CD4-positive, alpha-beta T cell treated with Interferon alpha-2 for 1 hour (primary cell): ENCODE results near the gene CCL4.
"Not testable (repeated sequence)": the region's sequence is repeated elsewhere in the genome, so short reads cannot be mapped to it uniquely, and the experiment has no call there.

Experiments
- DNase-seq, 2 donors: peaks; one replicate each; pipeline ENCODE4 v3.0.0-alpha.2; 2020 to 2022

CCL4 gene

DNA sequence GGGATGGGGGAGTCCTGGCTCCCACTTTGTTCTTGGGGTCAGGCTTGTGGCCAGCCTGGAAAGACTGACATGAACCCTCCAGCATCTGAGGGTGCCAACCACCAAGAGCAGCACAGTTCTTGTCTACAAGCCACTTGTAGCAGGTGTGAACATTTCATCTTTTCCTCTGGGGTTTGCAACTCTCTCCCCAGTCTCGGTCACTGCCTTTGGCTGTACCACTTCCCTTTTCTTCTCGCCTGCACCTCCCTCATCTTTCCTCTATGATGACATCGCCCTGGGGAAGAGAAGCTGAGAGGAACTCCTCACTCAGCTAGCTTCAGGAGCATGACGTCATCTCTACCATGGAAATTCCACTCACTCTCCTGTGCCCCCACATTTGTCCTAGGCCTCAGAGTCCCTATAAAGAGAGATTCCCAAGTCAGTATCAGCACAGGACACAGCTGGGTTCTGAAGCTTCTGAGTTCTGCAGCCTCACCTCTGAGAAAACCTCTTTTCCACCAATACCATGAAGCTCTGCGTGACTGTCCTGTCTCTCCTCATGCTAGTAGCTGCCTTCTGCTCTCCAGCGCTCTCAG lies at the start of gene CCL4:
CCL4 (plus strand) TSS at position 427 of the 575 bp plus-strand sequence; CDS start at position 506, 79 bp downstream.
- peak; percentile 57 to 74 for DNase-seq

DNA sequence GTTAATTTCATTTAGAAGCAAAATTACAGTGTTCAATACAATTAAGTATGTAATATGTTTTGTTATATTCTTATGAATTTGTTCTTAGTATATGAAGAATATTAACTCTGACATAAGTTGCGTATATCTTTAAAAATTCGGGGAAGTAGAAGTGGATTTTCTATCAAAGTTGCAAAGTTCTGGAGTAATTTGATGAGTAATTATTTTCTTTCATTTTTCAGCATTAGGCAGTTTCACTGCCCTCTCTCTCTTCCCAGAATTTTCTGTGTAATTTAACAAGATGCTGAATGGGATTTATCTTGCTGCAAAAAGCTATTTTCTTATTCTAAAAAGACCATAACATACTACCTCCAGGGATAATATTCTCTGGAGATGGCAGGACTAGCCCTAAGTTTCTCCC lies 48.5 kb upstream of the CCL4 start:
- no peak for DNase-seq

DNA sequence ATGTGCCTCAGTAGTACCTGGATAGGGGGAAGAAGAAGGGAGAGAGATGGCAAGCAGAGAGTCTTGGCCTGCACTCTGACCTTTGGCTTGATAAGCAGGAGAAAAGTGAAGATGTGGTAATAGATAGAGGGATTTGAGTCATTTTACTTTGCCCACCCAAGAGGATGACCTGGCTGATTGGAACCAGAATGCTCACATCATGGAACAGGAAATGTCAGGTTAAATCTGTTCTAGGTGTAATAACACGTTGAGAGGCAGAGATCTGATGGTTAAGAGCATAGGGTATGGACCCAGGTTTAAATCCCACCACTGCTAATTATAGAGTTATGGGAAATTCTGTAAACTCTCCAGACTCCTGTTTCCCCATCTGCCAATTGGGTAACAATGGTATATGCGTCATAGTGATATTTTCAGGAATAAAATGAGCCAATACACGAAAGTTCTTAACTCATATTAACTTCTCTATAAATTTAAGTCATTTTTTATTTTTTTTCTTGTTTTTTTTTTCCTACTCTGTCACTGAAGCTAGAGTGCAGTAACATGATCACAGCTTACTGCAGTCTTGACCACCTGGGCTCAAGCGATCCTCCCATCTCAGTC lies 47.6 kb upstream of the CCL4 start:
- DNase-seq = no peak

DNA sequence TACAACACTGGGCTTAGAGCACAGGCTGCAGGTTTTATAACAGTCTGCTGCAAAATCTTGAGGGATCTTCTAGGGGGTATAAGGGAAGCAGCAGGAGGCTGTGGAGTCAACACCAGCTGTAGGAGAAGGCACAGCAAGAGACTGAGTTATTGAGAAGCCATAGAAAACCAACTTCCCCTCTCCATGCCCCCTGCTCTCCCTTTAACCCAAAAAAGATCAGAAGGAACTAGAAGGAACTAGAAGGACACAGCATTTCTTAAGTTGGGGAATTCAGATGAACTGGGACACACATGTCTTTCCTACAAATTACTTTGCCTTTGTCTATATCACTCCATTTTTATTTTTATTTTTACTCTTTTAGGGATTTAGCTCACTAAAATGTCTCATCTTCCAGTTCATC lies 45.7 kb upstream of the CCL4 start:
- no peak for DNase-seq

DNA sequence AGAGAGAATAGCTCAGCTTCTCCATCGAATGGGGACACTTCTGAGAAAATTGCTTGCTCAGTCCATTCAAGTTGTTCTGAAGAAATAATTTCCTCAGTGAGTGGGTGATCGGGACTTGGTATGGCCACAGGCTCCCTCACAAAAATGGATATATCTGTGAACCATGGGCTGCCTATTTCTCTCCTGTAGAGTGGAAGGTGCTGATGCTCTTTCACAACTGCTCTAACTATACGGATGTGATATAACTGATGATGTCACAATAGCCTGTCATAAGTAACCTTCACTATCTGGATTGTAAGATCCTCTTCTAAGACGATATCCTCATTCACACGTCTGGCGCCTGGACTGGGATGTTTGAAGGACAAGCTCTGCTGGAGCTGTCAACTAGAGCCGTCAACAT lies 44.2 kb upstream of the CCL4 start:
- DNase-seq = no peak

DNA sequence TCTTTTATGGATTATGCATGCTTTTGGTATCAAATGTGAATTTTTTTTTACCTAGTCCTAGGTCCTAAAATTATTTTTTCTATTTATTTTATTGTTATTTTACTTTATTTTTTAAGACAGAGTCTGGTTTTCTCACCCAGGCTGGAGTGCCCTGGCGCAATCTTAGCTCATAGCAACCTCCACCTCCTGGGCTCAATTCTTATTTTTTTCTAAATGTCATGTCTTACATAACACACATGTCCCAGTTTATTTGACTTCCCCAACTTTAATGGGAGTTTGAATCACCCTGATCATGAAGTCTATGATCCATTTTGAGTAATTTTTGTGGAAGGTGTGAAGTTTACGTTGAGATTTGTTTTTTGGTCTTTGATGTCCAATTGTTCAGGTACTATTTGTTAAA lies 42.8 kb upstream of the CCL4 start:
- DNase-seq = no peak

DNA sequence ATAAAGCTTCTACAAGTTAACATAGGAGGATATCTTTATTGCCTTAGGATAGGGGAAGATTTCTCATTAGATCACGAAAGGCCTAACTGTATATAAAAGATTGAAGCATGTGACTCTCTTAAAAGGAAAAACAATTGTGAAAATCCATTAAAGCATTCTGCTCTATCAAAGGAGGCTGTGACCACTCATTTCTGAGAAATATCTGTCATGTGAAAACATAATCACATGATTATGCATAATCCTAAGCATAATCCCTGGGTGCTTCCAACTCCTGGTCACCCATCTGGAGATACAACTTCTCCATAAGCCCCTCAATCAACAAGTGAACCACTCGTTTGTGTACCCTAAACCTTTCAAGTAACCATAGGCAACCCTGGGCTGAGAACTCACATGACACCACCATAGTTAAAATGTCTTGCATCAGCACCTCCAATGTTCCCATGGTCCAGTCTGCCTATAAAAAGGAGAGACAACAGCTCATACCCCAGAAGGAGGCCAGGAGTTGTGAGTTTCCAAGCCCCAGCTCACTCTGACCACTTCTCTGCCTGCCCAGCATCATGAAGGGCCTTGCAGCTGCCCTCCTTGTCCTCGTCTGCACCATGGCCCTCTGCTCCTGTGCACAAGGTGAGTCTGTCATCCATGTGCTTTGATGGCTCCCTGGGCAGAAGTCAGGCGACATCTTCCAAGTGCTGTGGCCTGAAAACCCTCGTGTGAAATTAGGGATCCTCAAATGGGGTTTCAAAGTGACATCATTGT lies 39.7 kb upstream of the CCL4 start, which contains the start of gene CCL18:
CCL18 (plus strand) TSS at position 487 of the 756 bp plus-strand sequence; CDS start at position 558, 71 bp downstream.
- DNase-seq = no peak

DNA sequence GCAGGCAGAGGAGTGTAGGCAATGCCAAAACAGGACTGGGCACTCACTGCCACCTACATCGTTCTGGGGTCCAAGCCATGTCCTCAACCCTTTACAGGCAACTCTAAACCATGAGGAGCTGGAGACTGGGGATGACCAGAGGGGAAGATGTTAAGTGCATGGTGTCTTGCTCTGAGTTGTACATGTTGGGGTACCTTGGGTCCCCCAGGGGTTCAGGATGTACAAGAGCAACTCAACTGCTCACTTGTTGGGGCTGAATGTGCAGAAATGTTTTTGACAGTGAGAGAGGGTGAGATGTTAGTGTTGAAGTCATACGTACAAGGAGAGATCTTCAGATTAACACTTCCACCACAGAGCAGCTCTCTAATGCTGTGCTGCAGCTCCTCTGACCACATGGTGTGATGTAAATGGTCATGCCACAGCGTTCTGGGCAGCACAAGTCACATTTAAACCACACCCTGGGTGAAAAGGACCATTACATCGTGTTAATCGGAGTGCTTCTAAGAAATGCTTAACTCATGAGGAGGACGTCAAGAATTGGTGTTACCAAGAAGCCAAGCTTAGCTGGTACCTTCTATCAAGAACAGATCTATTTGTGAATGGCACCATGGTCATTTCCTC lies 37.2 kb upstream of the CCL4 start:
- peak; percentile 65 to 70 for DNase-seq

DNA sequence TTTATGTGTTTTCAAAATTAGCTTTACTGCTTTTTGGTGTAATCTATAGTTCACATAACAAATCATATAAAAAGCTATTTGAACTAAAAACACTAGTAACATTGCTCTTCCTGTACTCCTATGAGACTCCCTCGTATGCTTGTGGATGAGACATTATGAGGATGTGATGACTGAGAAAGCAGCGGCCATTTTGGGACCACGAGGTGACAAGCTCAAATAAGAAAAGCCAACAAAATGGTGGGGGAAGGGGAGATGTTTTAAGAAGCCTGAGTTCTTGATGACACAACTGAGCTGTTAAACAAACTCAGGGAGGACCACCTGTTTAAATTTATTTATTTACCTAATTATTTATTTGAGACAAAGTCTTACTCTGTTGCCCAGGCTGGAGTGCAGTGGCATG lies 35.1 kb upstream of the CCL4 start:
- DNase-seq = no peak

DNA sequence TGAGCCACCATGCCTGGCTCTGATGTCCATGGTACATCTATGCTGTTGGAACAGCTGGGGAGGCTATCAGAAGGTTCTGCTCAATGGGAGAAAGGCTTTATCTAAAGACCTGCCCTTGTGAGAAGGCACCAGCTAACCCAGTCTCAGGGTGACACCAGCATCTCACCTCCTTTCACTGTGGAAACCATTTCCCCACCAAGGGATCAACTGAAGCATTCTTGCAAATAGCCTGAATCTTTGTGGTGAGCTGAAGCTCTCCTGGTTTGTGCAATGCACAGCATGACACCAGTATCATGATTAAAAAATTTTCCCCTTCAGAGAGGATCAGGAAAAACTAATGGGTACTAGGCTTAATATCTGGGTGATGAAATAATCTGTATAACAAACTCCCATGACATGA lies 34.5 kb upstream of the CCL4 start:
- no peak for DNase-seq

DNA sequence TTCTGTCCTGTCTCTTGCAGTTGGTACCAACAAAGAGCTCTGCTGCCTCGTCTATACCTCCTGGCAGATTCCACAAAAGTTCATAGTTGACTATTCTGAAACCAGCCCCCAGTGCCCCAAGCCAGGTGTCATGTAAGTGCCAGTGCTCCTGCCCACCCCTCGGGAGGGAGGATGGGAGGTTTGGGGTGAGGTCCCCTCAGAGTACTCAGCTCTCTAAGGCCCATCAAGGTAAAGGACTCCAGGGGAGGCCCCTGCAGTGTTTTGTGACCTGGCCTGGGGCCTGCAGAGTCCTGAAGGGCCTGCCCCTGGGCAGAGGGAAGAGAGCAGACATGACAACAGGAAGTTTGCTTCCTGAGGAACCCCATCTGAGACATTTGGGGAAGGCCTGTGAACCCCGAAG lies 33.2 kb upstream of the CCL4 start:
- no peak for DNase-seq

DNA sequence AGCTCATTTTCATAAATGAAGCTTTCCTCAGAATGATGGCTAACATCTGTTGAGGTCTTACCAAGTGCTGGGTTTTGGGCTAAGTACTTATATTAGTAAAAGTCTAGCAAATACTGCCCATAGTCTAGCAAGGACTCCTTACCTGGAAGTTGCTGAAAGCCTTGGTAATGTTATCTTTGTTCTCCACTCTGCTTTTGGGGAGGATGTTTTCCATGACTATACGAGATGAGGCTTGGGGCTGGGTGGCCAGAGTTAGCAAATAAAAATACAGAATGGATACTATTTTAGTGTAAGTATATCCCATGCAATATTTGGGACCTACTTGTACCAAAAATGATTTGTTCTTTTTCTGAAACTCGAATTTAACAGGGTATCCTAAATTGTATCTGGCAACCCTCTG lies 31.9 kb upstream of the CCL4 start:
- no peak for DNase-seq

DNA sequence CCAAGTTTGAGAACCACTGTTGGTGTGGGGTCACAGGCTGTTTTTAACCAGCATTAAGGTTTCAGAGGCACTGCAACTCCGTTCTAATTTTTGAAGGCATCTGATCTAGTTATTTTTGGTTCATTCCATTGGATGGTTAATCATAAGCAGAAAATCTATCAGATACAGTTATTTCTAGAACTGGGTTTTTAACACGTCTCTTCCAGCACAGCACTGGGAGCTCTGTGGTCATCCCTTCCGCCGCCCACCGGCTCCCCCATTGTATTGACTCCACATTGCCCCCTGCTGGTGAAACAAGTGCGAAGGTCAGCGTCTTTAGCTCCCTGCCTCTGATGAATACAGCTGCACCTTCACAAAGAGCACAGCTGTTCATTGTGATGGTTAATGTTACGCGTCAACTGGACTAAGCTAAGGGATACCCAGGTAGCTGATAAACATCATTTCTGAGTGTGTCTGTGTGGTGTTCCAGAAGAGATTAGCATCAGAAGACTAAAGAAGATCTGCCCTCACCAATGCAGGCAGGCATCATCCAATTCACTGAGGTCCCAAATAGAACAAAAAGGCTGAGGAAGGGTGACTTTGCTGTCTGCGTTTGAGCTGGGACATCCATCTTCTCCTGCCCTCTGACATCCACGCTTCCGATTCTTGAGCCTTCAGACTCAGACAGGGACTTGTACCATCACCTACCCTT lies 31.1 kb upstream of the CCL4 start:
- peak; percentile 70 to 76 for DNase-seq

DNA sequence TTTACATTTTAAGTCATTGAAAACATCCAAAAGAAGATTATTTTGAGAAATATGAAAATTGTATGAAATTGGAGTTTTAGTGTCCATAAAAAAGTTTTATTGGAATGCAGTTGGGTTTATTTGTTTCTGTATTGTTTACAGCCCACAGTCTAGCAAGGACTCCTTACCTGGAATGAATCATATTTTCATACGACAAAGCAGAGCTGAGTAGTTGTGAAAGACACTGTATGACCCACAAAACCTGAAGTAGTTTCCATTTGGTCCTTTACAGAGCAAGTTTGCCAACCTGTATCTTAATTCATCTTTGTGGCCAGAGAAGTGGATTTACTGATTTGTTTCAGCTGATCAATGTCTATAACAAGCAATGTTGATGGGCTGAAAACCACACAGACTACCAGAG lies 29.3 kb upstream of the CCL4 start:
- DNase-seq = no peak

DNA sequence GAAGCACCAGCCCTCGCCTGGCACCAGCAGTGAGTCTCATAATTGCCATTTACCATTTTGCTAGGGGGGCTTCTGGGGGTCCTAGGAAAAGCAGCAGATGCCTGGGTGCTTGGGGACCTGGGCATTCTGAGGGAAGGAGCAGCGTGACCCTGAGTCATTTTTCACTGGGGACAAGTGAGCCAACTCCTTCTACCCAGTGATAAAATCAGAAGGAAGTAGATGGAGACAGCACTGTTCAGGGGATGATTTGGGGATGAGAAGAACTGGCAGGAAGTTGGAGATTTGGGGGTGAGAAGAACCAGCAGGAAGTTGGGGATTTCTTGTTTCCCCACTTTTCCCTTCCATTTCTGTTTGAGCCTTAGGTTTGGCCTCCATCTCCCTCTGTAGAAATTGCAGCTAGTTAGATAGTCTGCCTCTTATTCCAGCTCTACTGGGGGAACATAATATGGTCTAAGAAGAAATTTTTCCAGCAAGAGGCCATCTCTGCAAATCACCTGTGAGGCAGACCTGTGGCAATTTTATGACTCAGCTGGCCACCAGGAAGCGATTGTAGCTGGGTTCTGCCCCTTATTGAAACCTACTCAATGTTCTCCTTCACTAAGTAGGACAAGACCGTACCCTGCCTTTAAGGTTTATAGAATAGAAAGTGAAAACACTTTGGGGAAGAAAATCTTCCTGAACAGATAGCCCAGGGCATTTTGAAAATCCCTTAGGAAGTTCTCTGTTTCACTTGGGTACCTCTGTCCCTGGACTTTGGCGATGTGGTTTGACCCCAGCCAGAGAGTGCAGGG lies 21.8 kb upstream of the CCL4 start:
- not testable (repeated sequence) for DNase-seq

DNA sequence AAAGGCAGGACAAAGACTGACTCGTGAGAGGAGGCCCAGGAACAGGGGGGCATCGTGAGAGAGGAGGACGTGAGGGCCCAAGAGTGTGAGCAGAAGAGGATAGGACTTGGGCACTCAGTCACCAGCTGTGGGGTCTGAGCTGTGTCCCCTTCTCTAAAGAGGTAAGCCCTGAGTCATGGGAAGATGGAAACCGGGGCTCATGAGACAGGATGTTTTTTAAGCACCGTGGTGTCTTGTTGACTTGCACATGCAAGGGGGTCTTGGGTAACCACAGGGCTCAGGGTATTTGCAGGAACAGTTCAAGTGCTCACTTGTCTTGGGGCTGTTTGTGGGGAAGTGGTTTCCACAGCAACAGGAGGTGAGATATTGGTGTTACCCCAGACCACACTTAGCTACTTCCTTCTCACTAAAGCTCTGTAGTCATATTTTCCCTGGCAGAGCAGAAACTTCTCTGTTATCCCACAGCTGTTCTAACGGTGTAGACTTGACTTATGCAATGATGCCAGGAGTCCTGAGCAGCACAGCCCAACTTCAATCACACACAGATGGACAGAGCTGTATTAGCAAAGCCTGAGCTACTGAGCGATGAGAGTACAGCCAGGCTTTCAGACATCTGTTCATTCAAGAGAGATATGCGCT lies 21.0 kb upstream of the CCL4 start:
- DNase-seq = peak; percentile 75 to 79

DNA sequence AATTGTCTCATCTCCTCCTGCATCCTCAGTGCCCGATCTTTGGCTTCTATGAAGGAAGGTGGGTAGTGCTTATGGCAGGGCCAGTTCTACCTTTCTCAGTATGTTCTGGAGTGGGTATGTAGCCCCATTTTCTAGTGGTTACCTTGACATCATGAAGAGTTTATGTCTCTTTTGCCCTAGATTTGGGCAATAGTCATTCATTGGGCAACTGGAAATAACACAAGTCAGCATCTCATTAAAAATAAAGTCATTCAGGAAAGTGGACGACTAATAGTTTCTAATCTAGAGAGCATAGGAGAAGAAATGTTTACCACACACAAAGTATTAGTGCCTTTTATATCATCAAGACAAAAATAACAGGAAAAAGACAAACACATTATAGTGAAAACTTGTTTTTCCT lies 19.9 kb upstream of the CCL4 start:
- not testable (repeated sequence) for DNase-seq

DNA sequence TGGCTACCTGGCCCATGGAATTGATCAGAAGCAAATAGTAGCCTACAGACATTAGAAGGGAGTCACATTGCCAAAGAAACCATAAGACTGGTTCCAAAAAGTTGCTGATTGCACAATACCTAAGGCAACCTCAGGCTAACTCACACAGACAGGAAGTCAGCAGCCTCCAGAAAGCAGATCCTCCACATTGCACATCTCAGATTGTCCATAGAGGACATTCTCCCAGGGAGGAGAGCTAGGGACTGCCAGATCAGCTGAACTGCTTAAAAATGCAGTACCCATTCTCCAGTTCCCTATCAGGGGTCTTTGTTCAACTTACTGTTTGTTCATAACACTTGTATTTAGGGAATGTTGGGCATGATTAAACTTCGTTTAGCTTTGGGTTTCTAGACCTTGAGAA lies 17.9 kb upstream of the CCL4 start:
- DNase-seq = peak in 1 of 2 donors; percentile 42

DNA sequence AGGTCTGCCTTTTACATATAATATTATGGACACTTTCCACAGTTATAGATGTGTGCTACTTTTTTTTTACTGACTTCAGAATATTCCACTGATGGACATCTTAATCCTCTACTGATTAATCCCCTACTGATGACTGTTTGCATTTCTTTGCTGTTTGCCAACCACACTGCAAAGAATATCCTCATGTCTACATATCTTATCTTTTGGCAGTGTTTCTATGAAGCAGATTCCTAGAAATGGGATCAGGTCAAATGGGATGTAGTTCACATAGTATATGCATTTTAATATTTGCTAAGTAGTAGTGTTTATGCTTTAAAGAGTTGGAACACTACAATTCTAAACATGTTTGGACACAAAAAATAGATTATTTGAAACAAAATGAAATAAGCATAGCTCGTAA lies 16.8 kb upstream of the CCL4 start:
- no peak for DNase-seq

DNA sequence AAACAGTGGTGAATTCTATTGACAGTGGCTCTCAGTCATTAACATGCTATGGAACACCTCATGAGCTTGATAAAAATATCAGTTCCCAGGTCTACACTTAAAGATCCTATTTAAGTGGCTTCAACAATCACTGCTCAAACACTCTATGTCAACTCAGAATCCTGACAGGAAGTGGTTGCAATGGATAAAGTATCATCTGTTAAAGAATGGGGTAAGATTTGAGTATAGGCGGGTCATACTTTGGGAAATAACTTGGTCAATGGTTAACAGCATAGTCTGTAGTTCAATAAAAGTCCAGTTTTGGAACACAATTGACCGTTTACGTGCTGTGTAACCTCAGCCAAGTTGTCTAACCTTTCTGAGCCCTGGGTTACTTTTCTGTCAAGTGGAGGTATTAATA lies 16.2 kb upstream of the CCL4 start:
- not testable (repeated sequence) for DNase-seq

DNA sequence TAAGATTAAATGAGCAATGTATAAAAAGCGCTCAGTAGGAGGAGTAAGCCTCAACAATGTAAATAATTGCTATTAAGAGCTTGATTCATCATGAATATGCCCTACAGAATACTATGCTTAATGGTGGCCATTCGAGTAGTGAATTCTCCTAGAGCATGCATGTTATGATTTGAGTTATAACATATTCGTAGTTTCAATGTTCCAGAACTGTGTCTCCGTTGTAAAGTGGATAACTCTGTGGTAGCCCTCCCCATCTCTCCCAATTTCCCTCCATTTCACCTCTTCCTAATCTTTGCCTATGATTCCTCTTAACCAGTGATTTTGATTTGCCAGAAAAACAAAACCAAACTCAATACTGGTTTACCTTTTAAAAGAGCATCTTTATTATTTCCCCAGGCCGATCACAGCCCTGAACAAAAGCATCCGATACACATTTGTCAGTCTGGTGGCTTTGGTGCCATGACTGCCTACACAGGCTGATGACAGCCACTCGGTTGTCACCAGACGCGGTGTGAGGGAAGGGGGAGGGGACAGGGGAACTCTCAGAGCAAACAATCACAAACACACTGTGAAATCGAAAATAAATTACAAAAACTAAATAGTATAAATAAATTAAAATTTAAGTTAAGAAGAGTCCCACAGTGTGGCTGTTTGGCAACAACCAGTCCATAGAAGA lies 15.6 kb upstream of the CCL4 start:
- DNase-seq = peak in 1 of 2 donors; percentile 60
